Cardiac muscle cell (in vitro differentiated cells and primary cell): ENCODE measurements around the gene PLPPR2. TPM values are rescaled to one million over a fixed set of nuclear protein-coding genes. Genes with fewer than 3 reads are reported as not detected.
"Not testable (repeated sequence)": the region's sequence is repeated elsewhere in the genome, so short reads cannot be mapped to it uniquely, and the experiment has no call there.

Source experiments
- DNase-seq, 2 donors: peaks; one replicate each; pipeline versions ENCODE4 v3.0.0 to v3.0.0-alpha.2; 2010 to 2017; ENCODE audit warnings: low read depth in 1 of 2, low spot score in 1 of 2
- H3K27ac ChIP-seq: fragments of 200-600 bp; sonication (generic); 2 replicates; pipeline ENCODE4 v1.5.1; 2016
- H3K27me3 ChIP-seq: fragments of 200-600 bp; sonication (generic); 2 replicates; pipeline ENCODE4 v1.6.0; 2016; ENCODE audit warnings: control low read depth
- H3K36me3 ChIP-seq: fragments of 200-600 bp; sonication (generic); 2 replicates; pipeline ENCODE4 v1.5.1; 2016; ENCODE audit warnings: control low read depth
- H3K4me1 ChIP-seq: fragments of 200-600 bp; sonication (generic); 2 replicates; pipeline ENCODE4 v1.8.1; 2017; ENCODE audit warnings: low read depth, mild to moderate bottlenecking, mixed run types
- H3K4me3 ChIP-seq: fragments of 200-600 bp; sonication (generic); 2 replicates; pipeline ENCODE4 v1.5.1; 2016; ENCODE audit warnings: mild to moderate bottlenecking
- H3K9me3 ChIP-seq: fragments of 200-600 bp; sonication (generic); 2 replicates; pipeline ENCODE4 v1.5.1; 2017; ENCODE audit warnings: low read depth, mild to moderate bottlenecking, control low read depth
- polyA plus RNA-seq: library from polyadenylated mRNA; unstranded; fragments of >200 nt; fragmentation: Nextera tagmentation; extraction: Ambion mirVana; gene quantifications from 2 replicates; pipeline ENCODE4 v1.2.1, GENCODE V29; 2016
- total RNA-seq: library from RNA; depleted of rRNA; stranded (reverse); fragments of >200 nt; gene quantifications from 2 replicates; pipeline ENCODE4 v1.2.3, GENCODE V29; 2016
- TF ChIP-seq, protein P1 (sequence below): IDR thresholded peaks from 2 replicates; pipeline ENCODE4 v1.5.1; 2012; ENCODE audit warnings: low read depth, mild to moderate bottlenecking, low read length

Gene PLPPR2
- total and polyA plus RNA-seq, 2 experiments from 2014 or later, result 13.4 to 14.9 TPM

GRCh38 chr19:11377756-11378155, 22.5 kb downstream of the PLPPR2 start:
- Histone ChIP-seq H3K27ac (no peak overlapping the region), H3K4me3 (no peak overlapping the region), H3K36me3 (no peaks in the 10 kb centered on the region), H3K9me3 (no peaks in the 10 kb centered on the region), H3K4me1 (peaks cover 6% of the 10 kb centered on the region), H3K27me3 (no peaks in the 10 kb centered on the region)
- DNase-seq, result no peak
- TF ChIP-seq, protein P1, sequence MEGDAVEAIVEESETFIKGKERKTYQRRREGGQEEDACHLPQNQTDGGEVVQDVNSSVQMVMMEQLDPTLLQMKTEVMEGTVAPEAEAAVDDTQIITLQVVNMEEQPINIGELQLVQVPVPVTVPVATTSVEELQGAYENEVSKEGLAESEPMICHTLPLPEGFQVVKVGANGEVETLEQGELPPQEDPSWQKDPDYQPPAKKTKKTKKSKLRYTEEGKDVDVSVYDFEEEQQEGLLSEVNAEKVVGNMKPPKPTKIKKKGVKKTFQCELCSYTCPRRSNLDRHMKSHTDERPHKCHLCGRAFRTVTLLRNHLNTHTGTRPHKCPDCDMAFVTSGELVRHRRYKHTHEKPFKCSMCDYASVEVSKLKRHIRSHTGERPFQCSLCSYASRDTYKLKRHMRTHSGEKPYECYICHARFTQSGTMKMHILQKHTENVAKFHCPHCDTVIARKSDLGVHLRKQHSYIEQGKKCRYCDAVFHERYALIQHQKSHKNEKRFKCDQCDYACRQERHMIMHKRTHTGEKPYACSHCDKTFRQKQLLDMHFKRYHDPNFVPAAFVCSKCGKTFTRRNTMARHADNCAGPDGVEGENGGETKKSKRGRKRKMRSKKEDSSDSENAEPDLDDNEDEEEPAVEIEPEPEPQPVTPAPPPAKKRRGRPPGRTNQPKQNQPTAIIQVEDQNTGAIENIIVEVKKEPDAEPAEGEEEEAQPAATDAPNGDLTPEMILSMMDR, result no peak

- peaks cover 6% of the 10 kb centered on the region for H3K4me1 ChIP-seq
- no peak overlapping the region for H3K4me3 ChIP-seq
- TF ChIP-seq, protein P1, result peak; percentile 71
- H3K27me3 ChIP-seq, result no peaks in the 10 kb centered on the region
- no peaks in the 10 kb centered on the region for H3K36me3 ChIP-seq
- H3K27ac ChIP-seq, result no peak overlapping the region
- DNase-seq, result peak; percentile 45 to 77
- H3K9me3 ChIP-seq, result no peaks in the 10 kb centered on the region
Measured at GRCh38 chr19:11378319-11379189, 23.3 kb downstream of the PLPPR2 start.

- DNase-seq, H3K36me3 ChIP-seq, H3K27ac ChIP-seq: not testable (repeated sequence)
Measured at GRCh38 chr19:11379269-11379845, 24.1 kb downstream of the PLPPR2 start.

GRCh38 chr19:11379857-11380350, 24.7 kb downstream of the PLPPR2 start:
- no peak for DNase-seq
- H3K36me3 ChIP-seq, result no peaks in the 10 kb centered on the region
- no peak overlapping the region for H3K4me3 ChIP-seq
- no peaks in the 10 kb centered on the region for H3K27me3 ChIP-seq
- TF ChIP-seq, protein P1, result no peak
- peaks cover 12% of the 10 kb centered on the region for H3K4me1 ChIP-seq
- no peak overlapping the region for H3K27ac ChIP-seq
- H3K9me3 ChIP-seq, result no peaks in the 10 kb centered on the region

More at GRCh38 chr19:11379269-11379845, 24.1 kb downstream of the PLPPR2 start:
- H3K27me3 ChIP-seq, H3K4me3 ChIP-seq, H3K9me3 ChIP-seq, H3K4me1 ChIP-seq: not testable (repeated sequence)

DNA sequence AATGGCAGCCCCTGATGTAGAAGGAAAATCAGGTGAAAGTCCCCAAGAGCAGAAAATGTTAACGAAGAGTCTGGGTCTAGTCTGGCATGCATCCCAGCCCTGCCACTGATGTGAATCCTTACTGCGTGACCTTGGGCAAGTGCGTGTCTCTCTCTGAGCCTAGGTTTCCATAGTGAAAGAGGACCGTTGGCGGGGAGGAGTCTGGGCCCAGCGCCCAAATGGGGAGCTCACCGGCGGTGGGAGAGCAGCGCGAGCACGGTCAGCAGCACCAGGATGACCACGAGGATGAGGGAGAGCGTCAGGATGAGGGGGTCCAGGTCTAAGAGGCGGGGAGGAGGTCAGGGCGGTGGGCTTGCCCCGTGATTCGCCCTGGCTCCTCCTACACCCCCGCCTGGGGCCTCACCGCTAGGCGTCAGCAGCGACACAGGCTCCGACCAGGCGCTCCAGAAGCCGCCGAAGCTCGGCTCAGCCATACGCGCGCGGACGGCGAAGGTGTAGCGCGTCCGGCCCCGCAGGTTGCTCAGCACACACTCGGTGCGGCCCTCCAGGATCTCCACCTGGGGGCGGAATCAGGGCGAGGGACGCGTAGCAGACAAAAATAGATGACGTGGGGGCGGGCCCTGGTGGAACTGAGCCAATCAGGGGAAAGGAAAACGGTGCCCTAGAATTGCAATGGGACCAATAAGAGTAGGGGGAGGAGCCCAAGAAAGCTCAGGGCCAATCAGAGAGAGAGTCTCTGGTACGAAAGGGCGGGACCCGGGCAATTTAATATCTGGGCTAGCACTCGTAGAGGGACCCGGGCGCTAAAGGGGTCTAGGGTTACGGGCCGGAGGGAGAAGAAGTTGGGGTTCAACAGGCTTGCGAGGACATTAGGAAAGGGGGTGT, 25.7 kb downstream of the PLPPR2 start:
- peak; percentile 96 to 98 for DNase-seq
- TF ChIP-seq, protein P1, result peak; percentile 77
- no peaks in the 10 kb centered on the region for H3K36me3 ChIP-seq
- H3K4me1 ChIP-seq, result peaks cover 7% of the 10 kb centered on the region
- H3K27me3 ChIP-seq, result no peaks in the 10 kb centered on the region
- H3K4me3 ChIP-seq, result peak overlapping the region; percentile 14
- H3K9me3 ChIP-seq, result no peaks in the 10 kb centered on the region
- H3K27ac ChIP-seq, result peak overlapping the region; percentile 55
